Stimulated activated CD4-positive, alpha-beta T cell treated with anti-CD3 and anti-CD28 coated beads, Interleukin-15, amount 100 ng/mL, for 24 hours (primary cell): ENCODE results near the gene SPAG6.
"Not testable (repeated sequence)": the region's sequence is repeated elsewhere in the genome, so short reads cannot be mapped to it uniquely, and the experiment has no call there.

ENCODE experiments used
- DNase-seq: peaks from one replicate; pipeline ENCODE4 v3.0.0-alpha.2; 2020

Gene SPAG6

DNA sequence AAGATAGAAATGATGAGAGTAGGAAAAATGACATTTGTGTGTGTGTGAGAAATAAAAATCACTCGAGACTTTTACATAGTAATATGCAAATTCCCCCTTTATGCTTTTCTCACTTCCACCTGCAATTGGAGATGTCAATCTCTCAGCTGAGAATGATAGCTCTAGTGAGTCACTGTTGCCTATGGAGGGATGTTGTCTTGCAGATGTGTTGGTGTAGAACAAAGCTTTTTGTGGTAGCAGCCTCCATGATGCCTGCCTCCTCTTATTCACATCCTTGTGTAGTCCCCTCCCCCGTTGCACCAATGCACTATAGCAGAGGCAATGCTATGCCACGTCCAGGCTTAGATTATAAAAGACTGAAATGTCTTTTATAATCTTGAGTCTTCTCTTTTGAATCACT lies 33.8 kb downstream of the SPAG6 start:
- peak; percentile 73 for DNase-seq

DNA sequence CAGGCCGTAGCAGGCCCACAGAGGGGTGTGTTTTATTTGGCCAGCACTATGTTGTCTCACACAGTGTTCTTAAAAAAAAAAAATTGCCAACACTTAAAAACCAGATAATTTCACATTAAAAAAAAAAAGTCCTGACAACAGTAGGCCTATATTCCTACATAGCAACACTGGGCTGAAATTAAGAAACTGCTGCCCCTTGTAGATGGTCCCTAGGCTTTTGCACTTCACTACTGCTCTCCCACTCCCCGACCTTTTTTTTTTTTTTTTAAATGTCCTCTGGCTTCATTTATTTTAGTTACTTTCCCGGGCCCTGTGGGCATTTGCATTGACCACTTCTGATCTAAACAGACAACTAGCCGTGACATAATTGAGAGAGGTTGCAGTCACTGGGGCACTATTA lies 36.0 kb downstream of the SPAG6 start:
- no peak for DNase-seq

DNA sequence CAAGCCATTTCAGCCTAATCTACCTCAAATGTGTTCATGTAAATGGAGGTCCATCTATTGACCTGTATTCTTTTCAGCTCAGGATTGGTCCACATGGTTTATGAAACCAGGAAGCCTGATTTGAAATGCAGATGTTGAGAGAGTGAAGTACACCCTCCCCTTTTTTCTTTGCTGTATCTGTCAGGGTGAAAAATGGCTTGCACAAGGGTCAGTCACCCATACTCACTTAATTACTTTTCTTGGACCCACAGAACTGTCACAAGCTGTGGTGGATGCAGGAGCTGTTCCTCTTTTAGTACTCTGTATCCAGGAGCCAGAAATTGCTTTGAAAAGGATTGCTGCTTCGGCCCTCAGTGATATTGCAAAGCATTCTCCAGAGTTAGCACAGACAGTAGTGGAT lies 41.2 kb downstream of the SPAG6 start:
- DNase-seq, result no peak

DNA sequence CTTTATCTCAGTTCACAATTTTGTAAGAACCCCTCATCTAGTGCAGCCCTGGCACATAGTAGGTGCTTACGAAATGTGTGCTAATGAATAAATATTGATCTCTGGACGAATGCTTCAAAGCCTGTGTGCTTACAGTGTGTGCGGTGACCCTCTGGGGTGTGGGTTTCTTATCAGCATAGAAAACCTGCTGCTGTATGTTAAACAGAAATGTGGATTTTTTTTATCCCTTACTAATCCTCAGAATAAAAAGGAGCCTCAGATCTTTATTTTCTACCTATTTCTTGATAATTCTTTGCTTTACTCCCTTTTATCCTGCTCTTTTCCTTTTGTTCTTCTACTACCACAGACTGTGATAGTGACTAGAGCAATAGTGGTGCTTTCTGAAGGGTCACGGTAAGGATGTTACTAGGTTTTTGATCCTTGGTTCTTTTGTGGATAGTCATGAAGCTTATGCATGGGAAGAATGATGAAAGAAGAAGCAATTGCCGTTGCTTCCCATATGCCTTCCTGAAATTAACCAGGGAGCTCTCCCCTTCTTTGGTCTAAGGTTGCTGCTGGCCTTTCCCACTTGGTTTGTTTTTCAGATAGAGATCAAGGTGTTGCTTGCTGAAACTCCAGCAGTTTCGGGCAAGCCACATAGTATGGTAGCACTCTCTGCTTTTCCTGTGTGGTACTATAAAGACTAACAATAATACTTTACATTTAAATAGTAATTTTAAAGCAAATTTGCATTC lies 44.7 kb downstream of the SPAG6 start:
- no peak for DNase-seq

DNA sequence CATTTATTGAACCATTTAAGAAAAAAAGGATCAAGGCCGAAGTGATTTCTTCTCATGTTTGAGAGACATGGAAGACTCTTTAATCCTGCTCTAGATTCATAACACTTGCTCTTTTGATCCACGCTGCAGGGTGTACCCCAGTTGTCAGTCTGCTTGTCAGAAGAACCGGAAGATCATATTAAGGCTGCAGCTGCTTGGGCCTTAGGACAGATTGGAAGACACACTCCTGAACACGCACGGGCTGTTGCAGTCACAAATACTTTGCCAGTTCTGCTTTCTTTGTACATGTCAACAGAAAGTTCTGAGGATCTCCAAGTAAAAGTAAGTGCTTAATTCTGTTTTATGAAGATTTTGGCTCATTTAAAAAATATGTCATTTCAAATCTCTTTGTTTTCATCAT lies 46.3 kb downstream of the SPAG6 start:
- DNase-seq, result no peak

DNA sequence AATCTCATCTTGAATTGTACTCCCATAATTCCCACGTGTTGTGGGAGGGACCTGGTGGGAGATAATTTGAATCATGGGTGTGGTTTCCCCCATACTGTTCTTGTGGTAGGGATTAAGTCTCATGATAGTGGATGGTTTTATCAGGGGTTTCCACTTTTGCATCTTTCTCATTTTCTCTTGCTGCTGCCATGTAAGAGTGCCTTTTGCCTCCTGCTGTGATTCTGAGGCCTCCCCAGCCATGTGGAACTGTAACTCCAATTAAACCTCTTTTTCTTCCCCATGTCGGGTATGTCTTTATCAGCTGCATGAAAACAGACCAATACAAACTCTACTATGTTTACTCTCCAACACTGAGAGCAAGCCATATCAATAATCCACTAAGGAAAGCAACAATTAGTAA lies 50.9 kb downstream of the SPAG6 start:
- not testable (repeated sequence) for DNase-seq

DNA sequence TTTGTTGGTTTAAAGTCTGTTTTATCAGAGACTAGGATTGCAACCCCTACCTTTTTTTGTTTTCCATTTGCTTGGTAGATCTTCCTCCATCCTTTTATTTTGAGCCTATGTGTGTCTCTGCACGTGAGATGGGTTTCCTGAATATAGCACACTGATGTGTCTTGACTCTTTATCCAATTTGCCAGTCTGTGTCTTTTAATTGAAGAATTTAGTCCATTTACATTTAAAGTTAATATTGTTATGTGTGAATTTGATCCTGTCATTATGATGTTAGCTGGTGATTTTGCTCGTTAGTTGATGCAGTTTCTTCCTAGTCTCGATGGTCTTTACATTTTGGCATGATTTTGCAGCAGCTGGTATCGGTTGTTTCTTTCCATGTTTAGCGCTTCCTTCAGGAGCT lies 61.6 kb downstream of the SPAG6 start:
- DNase-seq, result not testable (repeated sequence)

DNA sequence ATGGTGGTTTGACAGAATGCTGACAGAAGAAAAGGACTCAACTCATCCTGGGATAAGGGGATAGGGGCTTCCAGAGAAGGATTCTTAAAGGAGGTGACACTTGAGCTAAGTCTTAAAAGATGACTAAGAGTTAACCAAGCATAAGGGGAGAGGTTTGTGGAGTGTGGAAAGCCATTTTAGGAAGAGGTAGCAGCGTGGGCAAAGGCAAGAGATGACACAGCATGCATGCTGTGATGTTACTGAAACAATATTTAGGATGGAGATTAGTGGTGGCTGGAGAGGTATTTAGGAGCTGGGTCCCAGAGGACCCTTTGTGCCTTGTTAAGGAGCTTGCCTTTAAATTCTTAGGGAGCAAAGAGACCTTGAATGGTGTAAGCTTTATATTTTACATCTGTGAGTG lies 65.1 kb downstream of the SPAG6 start:
- DNase-seq, result no peak

DNA sequence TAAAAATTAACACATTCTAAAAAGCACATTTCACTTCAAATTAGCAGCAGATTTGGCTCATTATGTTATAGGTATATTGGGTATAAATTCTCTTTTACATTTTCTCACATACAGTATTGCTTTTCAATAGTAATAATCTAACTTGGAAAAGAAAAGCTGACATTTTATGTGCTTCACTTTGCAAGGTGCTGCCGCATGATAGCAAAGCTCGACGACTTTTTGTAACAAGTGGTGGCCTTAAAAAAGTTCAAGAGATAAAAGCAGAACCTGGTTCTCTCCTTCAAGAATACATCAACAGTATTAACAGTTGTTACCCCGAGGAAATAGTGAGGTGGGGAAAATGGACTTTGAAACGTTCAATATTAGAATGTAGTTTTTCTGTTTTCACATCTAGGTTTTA lies 65.5 kb downstream of the SPAG6 start:
- no peak for DNase-seq

DNA sequence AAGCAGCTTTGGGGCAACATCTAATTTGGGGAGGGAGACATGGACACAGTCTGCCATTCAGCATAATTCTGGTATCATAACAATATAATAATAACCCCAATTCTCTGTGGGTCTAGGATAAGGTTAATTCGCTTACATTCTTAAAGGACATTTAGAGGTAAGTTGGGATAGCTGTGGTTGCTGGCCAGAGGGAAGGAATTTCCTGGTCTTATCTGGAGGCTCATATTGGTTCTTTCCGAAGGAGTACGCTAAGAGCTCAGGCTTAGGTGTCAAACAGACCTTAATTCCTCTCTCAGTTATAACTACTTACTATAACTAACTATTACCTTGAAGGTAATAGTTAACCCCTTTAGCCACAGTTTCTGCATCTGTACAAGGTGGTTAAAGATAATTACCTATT lies 68.8 kb downstream of the SPAG6 start:
- DNase-seq, result no peak

DNA sequence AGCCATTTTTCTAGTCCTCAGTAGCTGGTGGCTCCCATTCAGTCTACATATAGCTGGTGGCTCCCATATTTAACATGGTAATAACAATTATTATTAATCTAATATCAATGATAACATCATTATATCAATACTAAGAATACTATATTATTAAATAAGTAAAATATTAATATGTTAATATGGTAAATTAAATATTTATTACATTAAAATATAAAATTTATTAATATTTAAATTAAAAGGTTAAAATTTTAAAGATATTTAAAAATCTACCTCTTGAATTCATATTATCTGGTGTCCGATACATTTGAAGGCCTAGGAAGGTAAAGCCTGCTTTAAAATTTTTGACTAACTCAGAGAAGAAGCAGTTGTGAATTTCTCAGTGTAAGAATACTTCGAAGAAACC lies 69.8 kb downstream of the SPAG6 start:
- DNase-seq, result no peak

DNA sequence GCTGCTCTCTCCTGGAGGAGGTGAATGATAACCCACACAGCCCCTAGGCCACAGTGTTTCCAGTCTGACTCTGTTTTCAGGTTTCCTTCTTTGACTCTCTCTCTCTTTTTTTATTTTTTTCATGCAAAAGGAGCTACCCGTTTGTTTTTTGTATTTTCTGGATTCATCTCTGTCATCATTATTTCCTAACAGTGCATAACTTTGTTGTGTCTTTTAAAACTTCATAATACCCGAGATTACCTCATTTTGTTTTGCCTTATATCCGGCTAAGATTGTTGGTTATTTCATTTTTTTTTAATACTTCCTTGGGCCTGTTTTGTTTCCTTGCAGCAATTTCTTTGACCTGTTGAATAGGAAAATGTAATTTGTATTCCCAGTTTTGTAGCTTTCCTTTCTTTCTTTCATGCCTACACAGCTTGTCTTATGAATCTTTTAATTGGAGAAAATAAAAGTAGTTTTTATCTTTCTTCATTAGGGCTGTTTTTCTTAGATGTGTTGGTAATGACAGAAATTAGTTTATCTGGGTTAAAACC lies 72.5 kb downstream of the SPAG6 start:
- no peak for DNase-seq

DNA sequence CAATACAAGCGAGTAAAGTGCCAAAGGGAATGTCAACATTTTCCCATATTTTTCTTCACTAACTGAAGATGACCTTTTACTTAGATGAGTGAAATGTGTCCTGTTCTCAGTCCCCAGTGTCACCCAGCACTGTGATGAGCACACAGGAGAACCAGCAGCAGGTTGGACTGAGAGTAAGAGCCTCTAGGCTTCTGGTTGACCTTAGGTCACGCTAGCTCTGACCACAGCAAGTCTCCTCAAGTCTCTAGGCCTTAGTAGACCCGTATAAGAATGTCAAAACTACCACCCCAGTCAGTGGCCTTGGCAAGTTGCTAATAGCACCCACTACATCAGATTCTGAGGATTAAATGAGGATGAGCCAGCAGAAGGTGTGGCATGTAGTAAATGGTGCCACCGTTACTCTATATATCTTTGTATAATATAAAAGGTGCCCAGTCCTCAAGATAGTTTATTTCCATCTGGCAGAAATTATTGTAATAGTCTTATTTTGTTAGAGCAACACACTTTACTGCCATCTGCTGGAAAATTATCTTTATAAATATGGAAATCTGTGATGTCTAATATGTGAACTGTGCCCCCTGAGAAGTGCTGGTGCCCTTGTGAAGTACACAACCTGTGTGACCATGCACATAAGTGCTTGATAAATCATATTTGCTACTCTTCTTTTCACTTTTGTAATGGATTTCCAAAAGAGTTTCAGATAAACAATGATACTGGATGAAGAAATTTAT lies 75.7 kb downstream of the SPAG6 start:
- no peak for DNase-seq

DNA sequence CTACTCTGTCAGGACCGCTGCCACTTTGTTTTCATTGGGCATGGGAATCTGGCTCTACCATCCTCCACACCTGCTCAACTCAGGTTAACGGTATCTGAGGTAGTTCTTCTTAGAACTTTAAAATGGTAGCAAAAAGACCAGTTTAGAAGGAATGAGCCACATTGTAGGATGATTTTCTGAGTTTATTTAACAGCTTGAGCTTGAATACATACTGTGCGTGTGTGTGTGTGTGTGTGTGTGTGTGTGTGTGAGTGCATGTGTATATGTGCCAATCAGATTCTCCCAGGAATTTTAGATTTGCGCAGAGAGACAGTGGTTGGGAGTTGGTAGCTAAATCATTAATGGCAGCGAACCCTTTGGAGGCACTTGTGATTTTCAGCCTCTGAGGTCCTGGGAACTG lies 81.4 kb downstream of the SPAG6 start:
- DNase-seq, result no peak

DNA sequence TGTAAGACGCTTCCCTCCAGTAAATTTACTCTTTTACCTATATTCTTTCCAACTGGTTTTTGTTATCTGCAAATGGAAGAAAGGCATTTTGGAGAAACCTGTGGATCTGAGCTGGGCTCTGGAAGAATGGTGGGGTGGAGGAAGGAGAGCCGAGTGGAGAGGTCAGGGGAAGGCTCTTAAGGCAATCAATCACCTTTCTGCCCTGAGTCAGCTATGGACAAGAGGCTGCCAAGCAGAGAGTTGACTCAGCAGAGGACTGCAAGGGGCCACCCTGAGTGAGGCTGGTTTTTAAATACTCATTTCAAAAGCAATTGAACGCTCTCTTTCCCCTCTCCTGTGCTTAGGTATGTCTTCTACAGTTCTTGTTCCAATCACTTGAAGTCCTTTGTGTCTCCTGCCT lies 81.8 kb downstream of the SPAG6 start:
- no peak for DNase-seq

DNA sequence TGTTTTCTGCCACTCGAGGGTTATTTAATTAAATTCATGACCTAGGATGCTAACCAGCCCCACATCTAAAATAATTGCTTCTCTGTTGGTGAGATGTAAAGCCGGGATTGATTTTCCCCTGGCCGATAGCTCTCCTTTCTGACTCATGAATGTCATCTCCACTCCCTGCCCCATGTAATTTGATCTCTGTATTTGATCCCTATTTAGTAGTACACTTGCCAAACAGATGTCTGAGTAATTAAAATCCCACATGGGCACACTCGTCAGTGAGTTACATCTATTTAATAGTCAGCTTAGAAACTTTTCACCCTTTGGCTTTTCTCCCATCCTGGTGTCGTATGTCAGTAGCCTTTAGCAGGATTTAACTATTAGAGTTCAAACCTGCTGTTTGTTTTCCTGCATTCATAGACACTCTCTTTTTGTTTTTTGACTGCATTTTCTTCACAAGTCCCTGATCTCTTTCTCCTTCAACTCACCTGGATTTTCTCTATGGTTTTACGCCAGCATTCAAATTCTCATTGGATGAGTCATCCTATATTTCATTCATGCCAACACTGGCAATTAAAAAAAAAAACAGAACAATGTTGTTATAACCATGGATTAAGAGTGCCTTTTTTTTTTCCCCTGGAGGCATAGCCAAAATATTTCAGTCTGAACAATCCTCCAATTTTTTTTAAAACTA lies 82.7 kb downstream of the SPAG6 start:
- no peak for DNase-seq

DNA sequence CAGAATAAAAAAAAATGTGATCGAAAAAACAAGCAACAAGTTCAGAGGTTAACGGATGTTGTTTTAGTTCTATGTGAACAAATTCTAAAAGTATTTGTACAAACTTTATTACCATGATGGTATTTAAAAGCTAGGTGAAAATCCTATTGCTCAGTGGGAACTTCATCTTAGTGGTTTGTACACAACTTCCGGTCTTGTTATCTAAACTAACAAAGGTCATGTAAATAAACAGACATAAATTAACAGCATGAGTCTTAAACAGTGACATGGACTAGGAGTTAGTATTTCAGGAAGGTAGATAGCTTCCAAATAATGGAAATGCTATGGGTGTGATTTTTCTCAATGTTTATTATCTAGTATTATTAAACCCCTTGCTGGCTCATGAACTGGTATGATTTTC lies 83.8 kb downstream of the SPAG6 start:
- no peak for DNase-seq

DNA sequence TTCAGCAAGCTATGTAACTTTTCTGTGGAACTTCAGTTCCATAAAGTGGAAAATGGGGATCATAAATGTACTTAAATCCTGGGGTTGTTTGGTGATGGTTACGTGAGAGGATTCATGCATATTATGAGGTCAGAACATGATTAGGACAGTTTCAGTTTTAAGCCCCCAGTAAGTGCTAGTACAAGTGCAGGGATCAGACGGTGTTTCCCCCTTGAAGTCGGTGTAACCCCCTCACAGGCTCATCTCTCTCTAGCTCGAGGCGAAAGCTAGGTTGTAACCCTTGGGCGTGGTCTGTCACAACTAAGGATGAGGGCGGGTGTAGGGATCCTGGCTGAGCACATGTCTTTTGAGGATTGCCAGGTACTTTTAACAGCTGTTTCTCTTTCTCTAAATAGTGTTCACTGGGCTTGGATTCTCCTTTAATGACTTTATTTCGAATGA lies 84.7 kb downstream of the SPAG6 start:
- no peak for DNase-seq

DNA sequence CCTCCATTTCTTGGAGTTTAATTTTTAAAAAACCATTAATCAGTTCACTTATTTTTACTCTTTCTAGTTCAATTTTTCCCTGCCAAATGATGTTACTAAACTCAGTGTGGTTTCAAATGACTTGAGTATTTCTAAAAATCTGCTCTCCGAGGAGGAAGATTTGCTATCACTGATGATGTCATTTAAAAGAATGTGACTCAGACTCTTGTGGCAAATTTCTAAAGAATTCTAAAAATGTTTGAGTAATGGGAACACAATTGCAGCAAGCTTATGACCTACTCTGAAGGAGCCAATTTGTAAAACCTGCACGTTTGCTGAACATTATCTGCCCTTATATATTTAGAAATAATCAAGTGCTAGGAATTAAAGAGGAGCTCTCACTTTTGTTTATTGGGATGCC lies 88.6 kb downstream of the SPAG6 start:
- no peak for DNase-seq

DNA sequence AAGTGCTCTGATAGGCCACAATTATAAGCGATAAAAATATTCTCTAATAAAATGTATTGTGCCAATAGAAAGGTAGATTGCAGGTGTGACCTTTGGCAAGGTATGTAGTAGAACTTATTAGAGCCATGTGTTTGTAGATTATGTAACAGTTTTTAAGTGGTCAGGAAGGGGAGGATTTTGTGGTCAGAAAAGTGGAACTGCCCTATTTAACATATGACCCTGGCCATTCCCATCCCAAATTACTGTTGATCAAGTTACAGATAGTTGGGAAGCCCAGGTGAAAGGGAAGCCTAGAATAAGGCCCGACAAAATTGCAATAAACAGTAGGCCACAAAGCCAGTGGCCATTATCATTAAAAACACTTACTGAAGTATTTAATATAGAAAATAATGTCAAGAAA lies 89.2 kb downstream of the SPAG6 start:
- no peak for DNase-seq

DNA sequence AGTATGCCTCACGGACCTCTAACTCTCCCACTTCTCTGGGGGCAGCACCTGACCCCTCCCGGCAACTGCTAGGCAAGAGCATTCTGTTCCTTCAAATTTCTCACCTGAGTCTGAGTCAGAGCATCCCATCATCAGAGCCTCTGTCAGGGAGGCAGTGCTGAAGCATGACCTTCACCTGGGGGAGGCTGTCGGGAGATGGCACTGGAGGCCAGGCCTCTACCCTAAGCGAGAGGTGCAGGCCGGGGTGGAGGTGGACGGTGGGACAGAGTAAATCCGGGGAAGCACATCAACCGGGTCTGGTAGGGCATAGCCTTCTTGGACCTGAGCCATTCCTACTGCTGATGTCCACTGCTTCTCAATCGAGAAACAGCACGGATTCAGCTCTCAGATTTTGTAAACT lies 90.4 kb downstream of the SPAG6 start:
- peak; percentile 7 for DNase-seq

DNA sequence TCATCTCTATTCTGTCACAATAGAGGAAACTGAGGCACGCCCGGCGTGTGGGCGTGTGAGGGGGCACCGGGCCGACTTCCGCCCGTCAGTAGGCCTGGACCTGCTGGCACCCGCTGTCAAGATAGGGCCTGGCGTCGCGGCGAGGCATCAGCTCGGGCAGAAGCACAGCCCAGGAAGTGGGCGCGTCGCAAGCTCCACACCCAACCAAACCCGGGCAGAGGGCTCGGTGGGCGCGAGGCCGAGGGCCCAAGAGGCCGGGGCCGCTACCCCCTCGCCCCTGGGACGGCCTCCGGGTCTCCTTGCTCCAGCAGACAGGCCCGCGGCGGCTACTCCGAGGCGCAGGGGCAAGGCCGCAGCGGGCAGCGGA lies 91.2 kb downstream of the SPAG6 start:
- DNase-seq, result peak; percentile 53

DNA sequence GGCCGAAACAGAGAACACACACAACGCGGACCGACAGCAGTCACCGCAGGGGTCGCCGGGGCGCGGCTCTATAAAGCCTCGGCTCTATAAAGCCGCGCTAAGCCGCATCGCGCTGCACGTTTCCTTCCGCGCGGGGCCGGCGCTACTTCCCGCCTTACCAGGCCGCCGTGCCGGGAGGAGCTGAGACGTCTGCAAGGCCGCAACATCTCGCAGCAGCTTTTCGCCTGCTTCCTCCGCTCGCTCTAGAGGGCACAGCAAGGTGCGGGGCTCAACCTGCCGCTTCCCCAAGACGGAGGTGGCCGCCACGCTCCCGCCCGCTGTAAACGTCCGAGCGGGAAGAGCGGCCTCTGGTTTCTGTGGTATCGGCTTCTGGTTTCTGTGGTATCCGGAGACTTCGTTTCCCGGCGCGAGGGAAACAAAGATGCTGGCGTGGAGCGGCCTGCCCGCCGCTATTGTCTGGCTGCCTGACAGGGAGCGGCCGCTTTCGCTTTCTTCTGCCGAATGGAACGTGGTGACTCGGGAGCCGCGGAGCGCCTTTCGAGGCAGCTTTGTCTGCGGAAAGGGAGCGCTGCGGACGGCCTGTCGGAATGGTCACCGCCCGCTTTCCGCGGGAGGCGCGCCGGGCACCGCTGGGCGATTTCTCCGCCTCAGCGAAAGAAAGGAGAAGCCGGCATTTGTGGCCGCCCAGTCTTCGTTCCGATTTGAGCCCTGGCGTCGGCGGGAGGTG lies 91.8 kb downstream of the SPAG6 start:
- DNase-seq, result peak; percentile 86
